ENCODE measurements around the gene PCDHGB1.
"Not testable (repeated sequence)": the region's sequence is repeated elsewhere in the genome, so short reads cannot be mapped to it uniquely, and the experiment has no call there.

Gene PCDHGB1

GRCh38 chr5:141373673-141374317 lies 23.9 kb downstream of the PCDHGB1 start, which contains the start of gene PCDHGA6:
PCDHGA6 (plus strand) TSS chr5:141373891; CDS start chr5:141374084, 193 bp downstream.
- Histone ChIP-seq H3K36me3 (replicated peaks; ENCODE audit: low read depth, low read length) (no peaks in the 10 kb centered on the region), H3K79me2 (ENCODE audit: low read length) (no peaks in the 10 kb centered on the region), H3K4me2 (ENCODE audit: low read length) (no peak within 1 kb of the TSS), H3K4me1 (ENCODE audit: low read length) (no peaks in the 10 kb centered on the region), H3K27me3 (ENCODE audit: low read depth, low read length) (no peaks in the 10 kb centered on the region), H3K27ac (ENCODE audit: low read length) (no peak within 1 kb of the TSS), H2AFZ (ENCODE audit: low read depth, low read length) (no peak within 1 kb of the TSS), H3K9me3 (ENCODE audit: insufficient read depth, low read length) (no peaks in the 10 kb centered on the region), H4K20me1 (ENCODE audit: insufficient read depth, low read length) (no peaks in the 10 kb centered on the region), H3K4me3 (ENCODE audit: low read length) (no peak within 1 kb of the TSS), H3K9ac (ENCODE audit: low read length) (no peak within 1 kb of the TSS)
- TF ChIP-seq CTCF (IDR thresholded peaks at IDR 0.05; ENCODE audit: low read depth, low read length) (no peak), EZH2phosphoT487 (IDR thresholded peaks at IDR 0.05; ENCODE audit: low read depth) (no peak)

GRCh38 chr5:141374627-141375026 lies 24.7 kb downstream of the PCDHGB1 start:
- Histone ChIP-seq H3K79me2 (ENCODE audit: low read length) (no peaks in the 10 kb centered on the region), H3K4me3 (ENCODE audit: low read length) (no peak overlapping the region), H3K9ac (ENCODE audit: low read length) (no peak overlapping the region), H3K4me1 (ENCODE audit: low read length) (no peaks in the 10 kb centered on the region), H3K9me3 (ENCODE audit: insufficient read depth, low read length) (no peaks in the 10 kb centered on the region), H2AFZ (ENCODE audit: low read depth, low read length) (no peak overlapping the region), H3K27ac (ENCODE audit: low read length) (no peak overlapping the region), H3K36me3 (replicated peaks; ENCODE audit: low read depth, low read length) (no peaks in the 10 kb centered on the region), H3K27me3 (ENCODE audit: low read depth, low read length) (no peaks in the 10 kb centered on the region), H4K20me1 (ENCODE audit: insufficient read depth, low read length) (no peaks in the 10 kb centered on the region), H3K4me2 (ENCODE audit: low read length) (no peak overlapping the region)
- TF ChIP-seq EZH2phosphoT487 (IDR thresholded peaks at IDR 0.05; ENCODE audit: low read depth) (no peak), CTCF (IDR thresholded peaks at IDR 0.05; ENCODE audit: low read depth, low read length) (no peak)

- H3K4me1 ChIP-seq (ENCODE audit: low read length); H3K27me3 ChIP-seq (ENCODE audit: low read depth, low read length); H4K20me1 ChIP-seq (ENCODE audit: insufficient read depth, low read length); H3K9ac ChIP-seq (ENCODE audit: low read length); H3K27ac ChIP-seq (ENCODE audit: low read length); H2AFZ ChIP-seq (ENCODE audit: low read depth, low read length); H3K79me2 ChIP-seq (ENCODE audit: low read length); H3K4me2 ChIP-seq (ENCODE audit: low read length); H3K4me3 ChIP-seq (ENCODE audit: low read length); H3K36me3 ChIP-seq (replicated peaks; ENCODE audit: low read depth, low read length); H3K9me3 ChIP-seq (ENCODE audit: insufficient read depth, low read length): not testable (repeated sequence)
These were observed 25.7 kb downstream of the PCDHGB1 start for GRCh38 chr5:141375444-141376155.

GRCh38 chr5:141382469-141383294 lies 32.8 kb downstream of the PCDHGB1 start, which contains the start of gene PCDHGA7:
PCDHGA7 (plus strand) TSS chr5:141382742; CDS start chr5:141382900, 158 bp downstream.
- no peak within 1 kb of the TSS for H3K27ac ChIP-seq (ENCODE audit: low read length)
- no peaks in the 10 kb centered on the region for H3K79me2 ChIP-seq (ENCODE audit: low read length)
- H3K4me2 ChIP-seq (ENCODE audit: low read length): no peak within 1 kb of the TSS
- H3K9me3 ChIP-seq (ENCODE audit: insufficient read depth, low read length): no peaks in the 10 kb centered on the region
- no peak within 1 kb of the TSS for H3K9ac ChIP-seq (ENCODE audit: low read length)
- no peaks in the 10 kb centered on the region for H3K36me3 ChIP-seq (replicated peaks; ENCODE audit: low read depth, low read length)
- H3K27me3 ChIP-seq (ENCODE audit: low read depth, low read length): no peaks in the 10 kb centered on the region
- H4K20me1 ChIP-seq (ENCODE audit: insufficient read depth, low read length): no peaks in the 10 kb centered on the region
- TF ChIP-seq CTCF (IDR thresholded peaks at IDR 0.05; ENCODE audit: low read depth, low read length) (no peak), EZH2phosphoT487 (IDR thresholded peaks at IDR 0.05; ENCODE audit: low read depth) (no peak)
- no peaks in the 10 kb centered on the region for H3K4me1 ChIP-seq (ENCODE audit: low read length)
- no peak within 1 kb of the TSS for H2AFZ ChIP-seq (ENCODE audit: low read depth, low read length)
- no peak within 1 kb of the TSS for H3K4me3 ChIP-seq (ENCODE audit: low read length)

Measured in OCI-LY3 (cell line).